GM12874 (cell line): ENCODE data around the gene MSMB.

Experiments used
- CTCF ChIP-seq: IDR thresholded peaks from 2 replicates; pipeline ENCODE4 v1.5.1; 2011; ENCODE audit warnings: low read depth, mild to moderate bottlenecking, control low read depth, low read length, moderate library complexity; ENCODE audit not compliant: insufficient read depth

Gene MSMB

GRCh38 chr10:46074196-46074946, 28.3 kb upstream of the MSMB start:
- no peak for TF ChIP-seq CTCF

- TF ChIP-seq CTCF, result no peak
Observed at GRCh38 chr10:46073564-46073963, 27.5 kb upstream of the MSMB start.

- TF ChIP-seq CTCF, result no peak
Observed at GRCh38 chr10:46070749-46071148, 24.7 kb upstream of the MSMB start.

GRCh38 chr10:46069771-46070463, 23.8 kb upstream of the MSMB start:
- no peak for TF ChIP-seq CTCF

- TF ChIP-seq CTCF, result no peak
Observed at GRCh38 chr10:46068905-46069304, 22.8 kb upstream of the MSMB start.

GRCh38 chr10:46068117-46068516, 22.0 kb upstream of the MSMB start:
- no peak for TF ChIP-seq CTCF

- no peak for TF ChIP-seq CTCF
Observed at GRCh38 chr10:46064269-46064817, 18.3 kb upstream of the MSMB start.
